RPMI8226 (cell line): ENCODE measurements around the gene FGD3.

Experiments
- DNase-seq: peaks from one replicate; pipeline ENCODE4 v3.0.0-alpha.2; 2015

Gene FGD3

GRCh38 chr9:92960561-92961290 lies 13.4 kb downstream of the FGD3 start:
- no peak for DNase-seq

DNA sequence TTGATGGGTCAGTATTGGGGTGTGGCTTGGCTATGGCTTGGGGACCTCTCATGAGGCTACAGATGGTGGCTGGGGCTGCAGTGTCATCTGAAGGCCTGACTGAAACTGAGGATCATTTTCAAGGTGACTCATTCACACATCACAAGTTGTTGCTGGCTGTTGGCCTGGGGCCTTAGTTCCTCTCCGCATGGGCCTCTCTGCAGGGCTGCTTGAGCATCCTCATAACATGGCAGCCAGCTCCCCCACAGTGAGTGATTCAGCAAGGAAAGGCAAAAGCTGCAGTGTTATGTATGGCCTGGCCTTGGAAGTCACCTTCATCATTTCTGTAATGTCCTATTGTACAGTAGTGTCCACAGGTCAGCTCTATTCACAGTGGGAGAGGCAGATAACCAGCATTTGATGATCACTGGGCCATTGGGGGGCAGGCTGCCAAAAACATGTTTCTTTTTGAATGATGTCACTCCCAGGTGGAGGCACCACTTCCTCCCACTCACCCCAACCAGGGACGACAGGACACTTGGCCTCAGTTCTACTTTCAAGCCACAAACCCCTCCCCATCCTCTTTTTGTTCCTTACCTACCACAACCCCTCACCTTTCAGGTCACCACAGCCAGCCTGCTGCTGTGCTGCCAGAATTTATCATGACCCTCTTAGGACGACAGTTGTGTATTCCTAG lies 14.4 kb downstream of the FGD3 start:
- peak; percentile 86 for DNase-seq

DNA sequence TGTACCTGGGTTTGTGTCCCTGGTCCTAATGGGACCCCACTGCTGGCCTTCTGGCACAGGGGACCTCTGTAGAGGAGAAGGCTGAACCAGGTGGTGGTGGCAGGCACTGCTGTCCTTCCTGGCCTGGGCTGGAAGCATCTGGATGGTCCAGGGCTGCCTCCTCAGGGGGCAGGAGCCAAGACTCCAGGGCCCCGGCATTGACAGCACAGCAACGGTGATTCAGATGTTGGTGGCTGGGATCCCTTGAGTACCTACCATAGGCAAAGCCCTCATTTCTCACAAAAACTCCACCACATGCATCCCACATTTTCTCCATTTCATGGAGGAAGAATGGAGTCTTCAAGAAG lies 15.0 kb downstream of the FGD3 start:
- no peak for DNase-seq

DNA sequence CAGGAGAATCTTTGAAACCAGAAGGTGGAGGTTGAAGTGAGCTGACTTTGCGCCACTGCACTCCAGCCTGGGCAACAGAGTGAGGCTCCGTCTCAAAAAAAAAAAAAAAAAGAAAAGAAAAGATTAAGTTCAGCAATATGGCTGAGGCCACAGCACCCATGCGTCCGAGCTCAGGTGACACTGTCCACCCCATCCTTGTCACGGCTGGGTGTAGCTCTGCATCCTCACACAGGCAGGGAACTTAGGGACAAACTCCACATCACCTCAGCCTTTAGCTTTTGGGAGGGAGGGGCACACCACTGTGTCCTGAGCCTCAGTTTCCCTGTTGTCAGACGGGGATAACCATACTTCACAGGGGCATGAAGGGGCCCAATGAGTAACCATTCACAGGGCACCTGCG lies 15.5 kb downstream of the FGD3 start:
- DNase-seq = no peak

DNA sequence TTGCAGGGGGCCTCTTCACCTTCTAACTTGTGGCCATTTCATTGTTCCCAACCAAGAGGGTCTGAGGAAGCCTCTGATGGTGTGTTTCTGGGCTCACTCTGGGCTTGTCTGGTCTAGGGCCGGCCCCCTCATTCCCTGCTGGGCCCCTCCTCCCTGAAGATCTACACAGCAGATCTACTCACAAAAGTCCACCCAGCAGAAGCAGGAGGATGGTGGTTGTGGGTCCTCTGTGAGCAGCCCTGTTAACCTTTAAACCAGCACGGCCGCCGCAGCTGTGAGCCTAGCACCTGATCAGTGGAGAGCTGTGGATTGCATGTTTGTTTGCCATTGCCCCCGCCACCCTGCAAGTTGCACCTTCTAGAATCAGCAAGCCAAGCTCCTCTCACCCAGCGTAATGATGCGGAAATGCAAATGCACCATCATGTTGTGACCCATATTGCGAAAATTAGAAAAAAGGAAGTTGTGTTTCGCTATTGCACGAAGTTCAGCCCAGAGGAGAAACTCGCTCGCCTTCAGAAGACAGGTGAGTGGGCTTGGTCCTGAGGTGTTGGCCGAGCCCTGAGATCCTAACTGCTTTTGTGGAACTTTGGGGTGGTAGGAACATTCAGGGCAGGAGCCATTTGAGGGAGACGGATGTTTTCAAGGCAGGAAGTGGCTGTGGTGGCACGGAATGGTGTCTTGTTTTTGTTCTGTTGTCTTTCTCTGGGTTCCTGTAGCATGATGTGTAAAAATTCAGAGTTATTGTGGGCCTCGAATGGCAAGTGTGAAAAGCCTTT lies 16.7 kb downstream of the FGD3 start:
- peak; percentile 85 for DNase-seq

DNA sequence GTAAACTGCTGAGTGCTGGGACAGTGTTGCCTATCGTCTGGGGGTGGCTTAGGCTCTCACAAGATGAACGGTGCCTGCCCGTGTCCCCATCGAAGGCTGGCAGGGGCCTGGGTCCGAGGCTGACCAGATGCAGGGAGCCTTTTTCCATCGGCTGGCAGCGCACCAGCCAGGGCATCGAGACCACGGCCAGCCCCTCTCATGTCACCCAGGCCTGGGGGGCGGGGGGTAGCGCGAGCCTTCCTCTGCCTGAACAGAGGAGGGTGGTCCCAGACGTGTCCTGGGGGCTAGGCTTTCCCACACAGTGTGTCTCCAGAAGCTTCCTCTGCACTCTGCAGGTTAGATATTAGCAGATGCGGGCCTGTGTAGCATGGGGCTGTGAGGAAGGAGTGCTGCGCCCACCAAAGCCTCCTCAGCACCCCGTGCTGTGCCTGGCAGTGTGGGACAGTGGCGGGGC lies 17.3 kb downstream of the FGD3 start:
- no peak for DNase-seq

DNA sequence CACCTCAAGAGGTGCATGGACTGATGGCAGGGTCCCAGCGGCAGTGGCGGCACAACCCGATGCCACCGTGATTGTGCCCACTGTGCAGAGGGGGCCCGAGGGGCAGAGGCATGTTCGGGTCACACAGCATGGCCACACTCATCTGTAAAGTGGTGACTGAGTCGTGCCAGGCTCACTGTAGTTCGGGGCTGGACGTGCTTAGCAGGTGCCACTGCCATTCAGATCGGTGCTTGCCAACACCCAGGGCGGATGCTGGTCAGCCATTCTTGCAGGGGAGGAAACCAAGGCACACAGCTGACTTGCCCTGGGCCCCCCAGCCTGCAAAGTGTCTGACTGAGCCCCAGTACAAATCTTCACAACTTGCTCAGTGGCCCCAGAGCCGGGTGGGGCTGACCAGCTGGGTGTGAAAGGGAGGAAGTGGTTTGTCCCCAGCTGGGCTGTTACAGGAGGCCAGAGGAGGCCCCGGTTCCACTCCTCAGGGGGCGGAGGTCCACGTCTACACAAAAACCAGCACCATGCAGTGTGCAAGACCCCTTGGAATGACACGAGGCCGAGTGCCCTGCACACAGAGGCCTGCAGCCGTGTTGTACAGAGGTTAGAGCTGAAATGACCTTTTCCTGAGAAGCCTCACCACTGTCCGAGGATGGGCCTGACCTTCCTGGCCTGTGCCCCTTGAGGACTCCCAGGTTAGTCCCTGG lies 17.9 kb downstream of the FGD3 start:
- peak; percentile 37 for DNase-seq

DNA sequence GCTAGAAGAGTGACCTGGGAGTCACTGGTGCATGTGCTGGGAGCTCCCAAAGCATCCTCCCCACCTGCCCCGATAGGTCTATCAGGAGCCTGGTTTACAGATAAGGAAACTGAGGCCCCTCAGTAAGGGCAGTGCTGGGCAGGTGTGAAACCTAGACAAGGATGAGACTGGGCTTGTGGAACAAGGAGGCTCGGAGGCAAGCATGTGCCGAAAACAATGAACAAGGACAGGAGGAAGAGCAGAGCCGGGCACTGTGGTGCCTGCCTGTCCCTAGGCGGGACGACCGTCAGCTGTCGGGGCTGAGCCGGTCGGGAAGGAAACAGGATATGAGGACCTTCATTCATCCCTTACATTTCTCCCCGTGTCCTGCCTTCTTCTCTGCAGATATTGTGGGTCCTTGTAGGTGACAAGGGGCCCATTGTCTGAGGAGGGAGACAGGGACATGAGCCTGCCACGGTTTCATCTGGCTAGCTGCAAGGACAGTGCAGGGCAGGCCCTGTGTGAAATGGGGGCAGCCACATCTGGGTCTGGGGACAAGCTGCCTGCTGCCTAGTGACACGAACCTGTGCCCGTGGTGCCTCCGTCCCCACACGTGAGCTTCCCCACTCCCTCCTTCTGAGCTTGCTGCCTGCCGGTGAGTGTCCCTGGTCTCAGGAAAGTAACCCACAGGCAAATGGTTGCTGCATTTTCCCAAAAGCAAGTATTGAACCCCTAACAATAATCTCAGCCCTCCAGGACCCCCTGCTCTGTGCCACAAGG lies 18.6 kb downstream of the FGD3 start:
- DNase-seq = no peak

DNA sequence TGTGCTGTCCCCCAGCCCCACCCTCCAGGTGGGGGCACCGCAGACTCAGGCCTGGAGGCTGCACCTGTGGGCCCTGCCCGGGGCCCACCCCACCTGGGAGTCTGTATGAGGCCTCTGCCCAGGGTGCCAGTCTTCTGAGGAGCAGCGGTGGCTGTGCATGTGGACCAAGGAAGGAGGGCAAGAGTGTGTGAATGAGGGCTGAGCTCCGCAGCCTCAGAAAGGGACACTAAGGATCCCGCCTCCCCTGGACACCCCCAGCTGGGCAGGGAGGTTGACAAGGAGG lies 19.1 kb downstream of the FGD3 start:
- DNase-seq = no peak

- no peak for DNase-seq
Measured at GRCh38 chr9:92968081-92968480, 20.8 kb downstream of the FGD3 start.

DNA sequence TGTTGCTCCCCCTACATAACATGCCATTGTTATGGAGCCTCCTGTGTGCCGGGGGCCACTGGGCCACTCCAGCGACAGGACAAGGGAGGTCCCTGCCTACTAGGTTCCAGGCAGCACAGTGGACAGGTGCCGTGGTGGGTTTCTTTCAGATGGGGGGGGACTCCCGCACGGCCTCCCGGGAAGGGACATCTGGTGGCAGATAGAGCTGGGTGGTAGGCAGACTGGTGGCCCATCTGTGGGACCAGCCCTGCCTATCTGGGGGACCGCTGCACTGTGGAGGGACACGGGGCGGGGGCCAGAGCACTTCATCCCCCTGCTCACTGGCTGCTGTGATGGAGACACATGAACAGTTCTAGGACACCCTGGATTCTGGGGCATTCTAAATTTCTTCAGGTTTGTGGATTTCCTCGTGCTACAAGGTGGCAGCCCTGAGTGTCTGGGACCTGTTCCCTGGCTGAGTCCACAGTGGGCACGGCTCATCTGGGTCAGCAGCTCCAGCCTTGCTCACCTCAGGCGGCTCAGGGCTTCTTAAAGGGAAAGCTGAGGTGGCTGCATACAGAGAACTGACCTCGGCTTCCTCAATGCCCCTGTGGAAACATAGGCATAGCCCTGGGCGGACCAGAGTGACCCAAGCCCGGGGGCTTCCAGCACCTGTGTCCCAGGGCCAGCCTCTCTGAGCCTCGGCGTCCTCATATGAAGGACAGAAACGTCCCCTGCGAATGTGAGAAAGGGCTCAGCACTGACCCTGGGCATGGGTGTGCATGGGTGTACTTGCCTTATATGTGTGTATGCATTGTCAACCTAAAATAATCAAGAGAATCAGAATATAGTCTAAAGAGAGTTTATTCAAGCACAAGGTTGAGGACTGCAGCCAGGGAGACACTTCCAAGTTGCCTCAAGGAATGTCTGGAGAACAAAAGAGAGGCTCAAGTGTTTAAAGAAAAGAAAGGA lies 22.5 kb downstream of the FGD3 start:
- DNase-seq = no peak

DNA sequence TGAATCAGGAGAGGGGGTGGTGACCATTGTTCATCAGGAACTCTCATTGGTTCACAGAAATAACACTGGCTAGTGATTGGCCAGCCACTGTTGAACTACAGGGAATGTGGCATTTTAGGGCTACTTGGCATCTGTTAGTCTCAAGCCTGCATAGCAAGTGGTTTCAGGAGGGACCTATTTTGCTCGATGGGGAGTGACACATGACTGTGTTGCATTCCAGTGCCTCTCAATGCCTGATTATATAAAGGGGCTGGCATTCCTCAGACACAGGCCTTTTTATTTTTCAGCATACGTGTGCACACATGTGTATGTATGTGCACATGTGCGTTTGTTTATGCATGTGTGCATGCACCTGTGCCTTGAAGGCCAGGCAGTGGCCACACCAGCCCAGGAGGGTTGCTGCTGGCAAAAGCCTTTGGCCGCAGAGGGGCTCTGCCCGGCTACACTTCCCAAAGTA lies 23.2 kb downstream of the FGD3 start:
- DNase-seq = no peak

DNA sequence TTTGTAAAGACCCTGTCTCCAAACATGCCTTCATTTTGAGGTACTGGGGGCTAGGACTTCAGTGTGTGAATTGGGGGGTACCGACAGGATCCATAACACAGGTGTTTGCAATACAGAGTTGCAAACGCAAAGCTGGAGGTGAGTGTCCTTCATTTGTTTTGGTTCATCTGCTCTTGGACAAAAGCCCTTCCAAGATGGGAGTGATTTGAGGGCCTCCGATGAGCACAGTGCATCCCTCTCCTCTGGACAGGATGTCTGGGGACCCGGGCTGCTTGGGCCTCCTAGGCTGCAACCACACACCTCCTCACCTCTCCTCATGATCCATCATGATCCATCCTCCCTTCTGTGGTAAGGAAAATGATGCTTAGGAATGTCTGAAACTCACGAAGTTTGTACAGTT lies 23.8 kb downstream of the FGD3 start:
- DNase-seq = no peak

GRCh38 chr9:92971776-92972175 lies 24.5 kb downstream of the FGD3 start:
- no peak for DNase-seq

DNA sequence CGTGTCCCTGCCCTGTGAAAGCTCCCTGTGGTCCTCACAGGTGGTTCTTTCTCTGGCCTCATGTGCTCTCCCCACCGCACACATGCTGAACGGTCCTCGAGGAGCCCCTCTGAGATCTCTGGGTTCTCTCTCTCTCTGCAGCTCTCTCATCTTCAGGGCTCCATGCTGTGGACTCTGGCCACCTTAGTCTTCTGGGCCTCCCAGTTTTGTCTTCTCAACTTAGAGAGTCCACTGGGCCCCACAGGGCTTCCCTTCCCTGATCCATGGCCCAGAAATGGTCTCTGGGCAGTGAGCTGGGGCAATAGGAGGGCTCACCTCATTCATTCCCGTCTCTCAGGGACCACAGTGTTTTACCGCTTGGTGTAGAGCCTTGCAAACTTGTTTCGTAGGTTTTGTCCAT lies 26.4 kb downstream of the FGD3 start:
- DNase-seq = no peak

DNA sequence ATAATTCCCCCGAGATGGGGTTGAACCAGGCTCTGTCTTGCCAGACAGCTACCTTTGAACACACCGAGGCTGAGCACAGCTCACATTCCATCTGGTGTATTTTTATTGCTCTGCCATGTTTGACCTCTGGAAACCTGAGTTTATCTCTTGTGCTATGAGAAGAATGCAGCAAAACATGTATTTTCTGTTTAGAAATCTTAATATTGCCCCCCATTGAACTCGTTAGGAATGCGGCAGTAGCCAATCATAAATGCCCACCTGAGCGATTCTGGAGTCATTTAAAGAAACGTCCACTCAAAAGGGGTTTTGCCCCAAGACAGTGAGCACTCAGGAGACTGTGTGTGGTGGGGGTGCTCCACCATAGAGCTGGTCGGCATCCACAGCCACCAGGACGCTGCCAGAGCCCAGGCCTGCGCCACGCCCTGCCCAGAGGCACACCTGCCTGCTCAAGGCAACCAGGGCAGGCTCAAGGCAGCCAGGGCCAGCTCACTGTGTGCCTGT lies 26.9 kb downstream of the FGD3 start:
- no peak for DNase-seq

GRCh38 chr9:92974761-92975755 lies 27.7 kb downstream of the FGD3 start:
- DNase-seq = no peak

DNA sequence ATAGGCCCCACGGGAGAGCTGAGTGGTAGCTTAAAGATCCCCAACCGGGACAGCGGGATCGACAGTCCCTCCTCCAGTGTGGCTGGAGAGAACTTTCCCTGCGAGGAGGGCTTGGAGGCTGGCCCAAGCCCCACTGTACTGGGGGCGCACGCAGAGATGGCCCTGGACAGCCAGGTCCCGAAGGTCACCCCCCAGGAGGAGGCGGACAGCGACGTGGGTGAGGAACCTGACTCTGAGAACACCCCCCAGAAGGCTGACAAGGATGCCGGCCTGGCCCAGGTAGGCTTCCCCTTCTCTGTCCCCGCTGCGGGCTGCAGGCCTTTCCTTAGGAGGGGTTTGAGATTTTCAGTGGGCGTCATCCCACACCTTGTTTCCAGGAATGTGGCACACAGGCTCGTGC lies 29.1 kb downstream of the FGD3 start:
- DNase-seq = no peak

GRCh38 chr9:92977279-92977678 lies 30.0 kb downstream of the FGD3 start:
- DNase-seq = no peak

- no peak for DNase-seq
Measured at GRCh38 chr9:92978345-92978875, 31.1 kb downstream of the FGD3 start.
